Activated T-cell treated with anti-CD3 and anti-CD28 coated beads, Interleukin-2, amount 50 U/mL, for 1 hour (primary cell): ENCODE data around the gene HOOK1.
"Not testable (repeated sequence)": the region's sequence is repeated elsewhere in the genome, so short reads cannot be mapped to it uniquely, and the experiment has no call there.

Experiments used
- DNase-seq: peaks from one replicate; pipeline ENCODE4 v3.0.0-alpha.2; 2020

HOOK1 gene

DNA sequence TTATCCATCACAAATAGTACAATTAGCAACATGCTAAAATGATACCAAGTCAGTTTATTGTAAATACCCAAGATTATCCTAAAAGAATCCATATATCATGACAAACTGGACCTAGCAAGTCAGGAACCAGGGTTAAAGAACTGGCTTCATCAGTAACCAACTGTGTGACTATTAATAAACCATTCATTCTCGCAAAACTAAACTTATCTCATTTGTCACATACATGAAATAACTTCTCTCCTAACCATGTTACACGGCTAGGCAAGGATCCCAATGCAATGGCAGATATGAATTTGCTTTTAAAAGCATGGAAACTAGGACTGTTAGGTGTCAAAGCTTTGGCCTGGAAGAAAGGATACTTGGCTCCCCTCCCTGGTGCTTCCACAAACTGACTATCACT, 82.4 kb downstream of the HOOK1 start:
- DNase-seq: no peak

DNA sequence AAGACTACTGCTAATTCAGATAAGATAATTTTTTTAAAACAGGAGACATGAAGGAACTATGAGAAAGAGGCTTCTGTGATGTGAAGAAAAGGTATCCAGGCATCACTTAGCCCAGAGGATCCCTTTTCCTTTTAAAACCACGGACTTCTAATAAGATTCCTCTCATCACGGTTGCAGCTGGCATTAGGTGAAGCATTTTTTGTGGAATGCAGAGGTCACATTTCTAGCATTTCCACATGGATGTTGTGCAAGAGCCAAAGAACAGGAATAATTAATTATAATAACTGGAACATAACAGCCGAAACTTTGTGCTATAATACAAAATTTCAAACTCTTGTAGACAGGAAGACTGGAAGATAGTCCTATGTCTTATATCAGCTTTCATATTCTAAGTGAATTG, 84.2 kb downstream of the HOOK1 start:
- no peak for DNase-seq

DNA sequence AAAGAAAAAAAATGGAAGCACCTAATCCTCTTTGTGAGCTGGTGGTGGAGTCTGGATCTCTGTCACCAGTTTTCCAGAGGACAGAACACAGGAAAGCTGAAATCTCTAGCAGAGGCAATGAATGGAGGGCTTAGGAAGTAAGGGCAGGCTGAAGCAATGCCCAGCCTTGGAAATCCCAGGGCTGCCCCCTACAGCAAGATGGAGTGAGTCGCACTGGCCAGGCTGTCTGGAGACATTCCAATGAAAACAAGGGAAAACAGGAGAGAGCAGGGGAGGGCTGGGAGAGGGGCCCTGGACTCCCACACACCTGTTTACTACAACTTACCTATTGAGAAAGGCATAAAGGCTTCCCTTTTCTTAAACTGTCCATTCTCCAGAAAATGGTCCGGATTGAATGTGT, 85.9 kb downstream of the HOOK1 start:
- no peak for DNase-seq

DNA sequence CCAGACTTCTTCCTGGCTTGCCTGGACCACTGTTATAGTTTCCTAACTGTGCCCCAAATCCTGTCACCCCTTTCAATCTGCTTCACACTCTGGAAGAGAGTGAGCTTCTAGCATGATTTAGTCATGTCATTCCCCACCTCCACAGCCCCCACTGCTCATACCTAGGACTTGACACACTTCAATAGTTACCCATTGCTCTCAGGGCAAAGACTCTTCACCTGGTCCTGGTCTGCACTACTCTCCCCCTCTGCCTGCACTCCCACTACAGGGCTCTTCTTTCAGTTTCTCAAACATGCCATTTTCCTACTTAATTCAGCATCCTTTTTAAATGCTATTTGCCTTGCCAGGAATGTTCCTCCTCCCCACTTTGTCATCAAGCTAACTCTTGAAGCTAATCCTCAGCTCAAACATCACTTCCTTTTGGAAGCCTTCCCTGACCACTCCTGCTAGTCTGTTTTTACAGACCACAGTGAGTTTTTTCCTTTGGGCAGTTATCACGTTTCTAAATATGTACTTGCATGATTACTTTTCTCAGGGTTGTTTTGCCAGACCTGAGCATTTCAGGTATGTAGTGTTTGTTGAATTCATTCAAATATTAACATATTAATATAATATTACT, 87.1 kb downstream of the HOOK1 start:
- DNase-seq: no peak

DNA sequence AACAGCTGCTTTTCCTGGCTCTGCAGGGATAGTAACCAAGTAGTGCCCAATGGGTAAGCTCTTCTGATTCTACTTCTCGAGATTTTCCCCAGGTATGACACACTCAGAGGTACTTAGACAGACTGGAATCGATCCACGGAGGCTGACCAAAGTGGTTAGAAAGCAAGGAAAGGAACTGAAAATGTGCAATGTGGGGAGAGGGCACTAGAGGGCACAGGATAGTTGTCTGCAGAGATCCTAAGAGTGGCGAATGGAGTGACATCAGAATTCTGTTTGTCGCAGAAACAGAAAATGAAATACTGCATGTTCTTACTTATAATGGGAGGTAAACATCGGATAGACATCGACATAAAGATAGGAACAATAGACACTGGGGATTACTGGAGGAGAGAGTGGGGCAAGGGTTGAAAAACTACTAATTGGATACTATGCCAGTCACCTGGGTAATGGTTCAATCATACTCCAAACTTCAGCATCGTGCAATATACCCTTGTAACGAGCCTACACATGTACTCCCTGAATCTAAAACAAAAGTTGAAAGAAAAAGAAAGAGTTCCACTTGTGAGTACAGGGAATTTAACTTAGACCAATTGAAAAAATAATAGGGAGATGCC, 88.5 kb downstream of the HOOK1 start:
- no peak for DNase-seq

DNA sequence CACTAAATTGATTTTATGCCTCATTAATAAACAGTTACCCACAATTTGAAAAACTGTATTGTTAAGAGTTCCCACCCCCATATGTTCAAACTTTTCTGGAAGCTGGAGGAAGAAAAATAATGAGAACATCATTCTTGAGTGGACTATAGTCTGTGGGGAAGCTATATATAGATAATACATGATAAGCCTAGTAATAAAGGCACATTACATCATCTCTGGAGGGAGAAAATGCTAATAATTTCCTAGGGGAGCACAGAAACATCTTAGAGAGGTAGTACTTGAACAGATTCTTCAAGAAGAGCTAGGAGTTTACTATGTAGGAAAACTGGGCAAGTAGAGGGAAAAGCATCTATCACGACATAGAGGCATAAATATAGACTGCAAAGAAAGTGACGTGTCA, 92.2 kb downstream of the HOOK1 start:
- no peak for DNase-seq

DNA sequence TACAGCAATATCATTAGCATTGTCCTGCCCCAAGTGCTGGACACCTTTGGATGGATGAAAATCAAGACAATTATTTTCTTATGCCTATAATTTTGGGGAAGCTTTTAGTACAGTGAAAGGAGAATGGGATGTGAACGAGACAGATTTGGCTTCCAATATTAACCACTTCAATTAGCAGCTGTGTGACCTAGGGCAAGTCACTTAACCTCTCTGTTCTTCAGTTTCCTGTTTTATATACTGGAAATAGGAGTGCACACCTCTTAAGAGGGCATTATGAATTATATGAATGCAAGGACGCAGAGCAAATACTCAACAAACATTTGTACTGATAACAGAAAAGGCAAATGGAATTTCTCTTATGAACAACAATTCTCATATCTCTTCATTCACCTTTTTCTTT, 93.3 kb downstream of the HOOK1 start:
- no peak for DNase-seq

DNA sequence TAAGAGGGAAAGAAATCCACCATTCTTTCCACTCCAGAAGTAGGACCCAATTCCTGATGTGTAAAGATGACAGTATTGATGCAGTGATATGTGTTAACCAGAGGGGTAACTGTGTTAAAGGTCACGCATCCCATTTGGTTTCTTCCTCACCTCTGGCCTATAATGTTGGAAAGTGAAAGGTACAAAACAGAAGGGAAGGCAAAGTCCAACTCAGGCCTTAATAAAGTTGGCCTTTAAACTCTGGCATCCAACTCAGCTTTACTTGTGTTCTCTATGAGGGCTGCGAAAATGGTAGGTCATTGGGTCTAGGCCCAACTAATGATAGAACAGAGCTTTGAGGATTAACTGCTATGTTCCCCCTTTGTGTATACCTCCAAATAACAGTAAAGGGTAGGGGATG, 93.9 kb downstream of the HOOK1 start:
- no peak for DNase-seq

DNA sequence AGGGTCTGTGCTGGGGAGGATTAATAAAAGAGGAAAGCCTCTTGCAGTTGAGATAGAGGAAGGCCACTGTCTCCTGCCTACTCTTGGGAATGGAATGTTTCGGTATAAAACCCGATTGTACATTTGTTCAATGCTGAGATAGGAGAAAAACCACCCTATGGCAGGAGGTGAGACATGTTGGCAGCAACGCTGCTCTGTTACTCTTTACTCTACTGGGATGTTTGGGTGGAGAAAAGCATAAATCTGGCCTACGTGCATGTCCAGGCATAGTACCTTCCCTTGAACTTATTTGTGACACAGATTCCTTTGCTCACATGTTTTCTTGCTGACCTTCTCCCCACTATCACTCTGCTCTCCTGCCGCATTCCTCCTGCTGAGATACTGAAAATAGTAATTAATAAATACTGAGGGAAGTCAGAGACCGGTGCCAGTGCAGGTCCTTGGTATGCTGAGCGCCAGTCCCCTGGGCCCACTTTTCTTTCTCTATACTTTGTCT, 100.1 kb downstream of the HOOK1 start:
- DNase-seq: not testable (repeated sequence)

DNA sequence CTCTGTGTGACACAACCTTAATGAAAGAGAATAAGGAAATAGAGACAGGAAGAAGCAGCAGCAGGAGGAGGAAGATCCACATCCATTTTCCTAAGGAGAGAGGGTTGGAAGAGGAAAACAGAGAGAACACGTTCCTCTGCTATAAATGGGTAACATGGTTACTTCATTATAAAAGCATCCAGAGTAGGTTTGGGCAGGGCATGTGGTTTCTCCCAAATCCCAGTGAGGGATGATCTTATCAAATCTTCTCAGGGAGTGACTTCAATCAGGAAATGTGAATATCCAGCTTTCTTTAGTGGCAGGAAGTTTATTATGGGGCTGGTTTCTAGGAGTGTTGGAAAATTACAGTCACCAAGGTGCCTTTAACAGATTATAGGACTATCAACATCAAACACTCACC, 100.8 kb downstream of the HOOK1 start:
- no peak for DNase-seq

DNA sequence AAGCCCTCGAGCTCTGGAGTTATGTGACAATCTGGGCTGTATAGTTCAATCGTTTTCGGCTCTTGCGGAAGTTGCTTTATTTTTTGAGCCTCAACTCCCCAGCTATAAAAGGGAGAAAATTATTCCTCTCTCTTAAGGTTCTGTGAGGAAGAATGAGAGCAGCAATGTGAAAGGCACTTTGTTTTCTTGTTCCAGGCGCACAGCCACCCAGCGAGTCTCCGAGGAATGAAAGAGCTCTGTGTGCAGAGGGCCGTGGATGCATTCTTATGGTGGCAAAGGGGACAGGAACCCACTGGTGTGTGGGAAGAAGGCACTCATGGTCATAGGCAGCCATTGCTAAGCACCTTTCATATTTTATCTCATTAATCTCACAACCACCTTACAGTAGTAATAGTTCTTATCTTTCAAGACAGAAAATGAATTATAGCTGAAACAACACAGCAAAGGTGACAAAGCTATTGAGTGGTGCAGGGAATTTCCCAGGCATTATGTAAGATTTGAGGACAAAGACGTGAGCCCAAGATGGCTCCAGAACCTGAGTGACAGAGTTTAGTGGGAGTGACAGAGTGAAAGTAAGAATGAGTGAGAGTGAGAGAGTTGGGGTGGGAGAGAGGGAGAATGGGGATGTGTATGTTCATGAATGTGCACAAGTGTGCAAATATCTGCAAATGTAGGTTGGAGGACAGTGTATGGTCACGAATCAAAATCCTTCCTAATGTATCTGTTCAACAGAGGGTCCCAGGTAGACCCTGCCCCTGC, 102.5 kb downstream of the HOOK1 start:
- DNase-seq: no peak

DNA sequence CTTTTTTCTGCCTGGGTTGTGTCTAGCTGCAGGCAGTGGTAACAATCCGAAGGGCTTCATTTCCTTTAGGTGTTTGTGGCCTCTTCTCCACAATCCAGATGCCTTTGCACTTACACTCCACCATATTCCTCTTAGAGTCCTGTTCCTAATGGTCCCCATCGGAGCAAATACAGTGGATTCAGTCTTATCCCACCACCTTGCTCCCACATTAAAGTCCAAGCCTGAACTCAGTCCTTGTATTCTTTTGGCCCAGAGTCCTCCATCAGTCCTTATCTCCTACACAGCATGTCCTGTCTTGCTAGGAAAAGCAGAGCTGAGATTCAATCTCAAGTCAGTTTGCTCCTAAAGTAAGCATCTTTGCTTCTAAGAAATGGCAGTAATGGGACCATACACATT, 103.0 kb downstream of the HOOK1 start:
- no peak for DNase-seq

DNA sequence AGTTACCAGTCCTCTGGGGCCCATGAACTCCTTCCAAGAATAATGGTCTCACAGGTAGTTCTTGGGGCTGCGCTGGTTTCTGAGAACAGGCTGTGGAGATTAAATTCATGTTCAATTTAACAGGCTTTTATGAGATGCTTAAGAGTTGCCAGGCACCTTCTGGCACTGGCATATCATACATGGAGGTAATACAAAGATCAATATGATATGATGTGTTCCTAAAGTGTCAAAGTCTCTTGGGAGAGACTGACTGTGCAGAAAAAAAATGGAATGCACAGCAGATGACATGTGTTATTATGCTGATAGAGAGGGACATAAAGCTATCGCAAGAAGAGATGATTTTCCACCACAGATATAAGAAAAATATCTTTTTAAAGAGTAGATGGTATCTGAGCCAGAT, 105.0 kb downstream of the HOOK1 start:
- no peak for DNase-seq

DNA sequence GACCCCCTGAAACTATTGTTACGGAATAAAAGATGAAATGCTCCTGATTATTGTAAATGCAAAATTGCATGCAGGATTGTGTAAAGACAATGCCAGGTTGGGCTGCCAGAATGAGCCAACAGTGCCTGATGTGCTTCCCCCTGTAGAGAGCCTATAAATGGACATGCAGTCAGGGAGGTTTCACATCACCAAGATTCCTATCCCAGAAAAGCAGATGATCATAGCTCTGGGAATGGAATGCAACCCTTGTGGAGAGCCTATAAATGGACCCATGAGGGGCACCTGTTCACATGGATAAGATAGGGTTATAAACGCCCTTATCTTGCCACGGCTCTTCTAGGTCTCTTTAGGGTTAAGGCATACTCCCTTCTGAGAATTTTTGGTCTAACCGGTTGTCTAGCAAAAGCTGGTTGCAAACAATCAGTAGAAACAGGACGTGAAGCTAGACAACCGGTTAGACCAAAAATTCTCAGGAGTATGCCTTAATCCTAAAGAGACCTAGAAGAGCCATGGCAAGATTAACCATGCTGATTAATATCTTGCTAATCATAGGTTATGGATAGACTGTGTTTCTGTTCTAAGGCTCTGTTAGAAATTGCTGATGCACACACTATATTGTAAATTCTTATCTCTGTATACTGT, 106.6 kb downstream of the HOOK1 start:
- not testable (repeated sequence) for DNase-seq

DNA sequence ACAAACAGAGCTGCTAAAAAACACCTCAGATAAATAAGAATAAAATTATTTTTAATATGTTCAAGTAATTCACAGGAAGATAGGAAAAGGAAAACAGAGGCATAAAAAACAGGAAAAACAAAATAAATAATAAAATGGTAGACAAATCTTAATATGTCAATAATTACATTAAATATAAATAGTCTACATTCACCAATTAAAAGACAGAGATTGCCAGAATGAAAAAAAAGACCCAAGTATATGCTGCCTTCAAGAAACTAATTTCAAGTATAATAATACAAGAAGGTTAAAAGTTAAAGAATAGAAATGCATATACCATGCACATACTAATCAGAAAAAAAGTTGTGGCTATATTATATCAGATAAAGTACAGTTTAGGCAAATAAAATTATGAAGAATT, 109.9 kb downstream of the HOOK1 start:
- no peak for DNase-seq
